ENCODE measurements around the gene S100A16.

DNA sequence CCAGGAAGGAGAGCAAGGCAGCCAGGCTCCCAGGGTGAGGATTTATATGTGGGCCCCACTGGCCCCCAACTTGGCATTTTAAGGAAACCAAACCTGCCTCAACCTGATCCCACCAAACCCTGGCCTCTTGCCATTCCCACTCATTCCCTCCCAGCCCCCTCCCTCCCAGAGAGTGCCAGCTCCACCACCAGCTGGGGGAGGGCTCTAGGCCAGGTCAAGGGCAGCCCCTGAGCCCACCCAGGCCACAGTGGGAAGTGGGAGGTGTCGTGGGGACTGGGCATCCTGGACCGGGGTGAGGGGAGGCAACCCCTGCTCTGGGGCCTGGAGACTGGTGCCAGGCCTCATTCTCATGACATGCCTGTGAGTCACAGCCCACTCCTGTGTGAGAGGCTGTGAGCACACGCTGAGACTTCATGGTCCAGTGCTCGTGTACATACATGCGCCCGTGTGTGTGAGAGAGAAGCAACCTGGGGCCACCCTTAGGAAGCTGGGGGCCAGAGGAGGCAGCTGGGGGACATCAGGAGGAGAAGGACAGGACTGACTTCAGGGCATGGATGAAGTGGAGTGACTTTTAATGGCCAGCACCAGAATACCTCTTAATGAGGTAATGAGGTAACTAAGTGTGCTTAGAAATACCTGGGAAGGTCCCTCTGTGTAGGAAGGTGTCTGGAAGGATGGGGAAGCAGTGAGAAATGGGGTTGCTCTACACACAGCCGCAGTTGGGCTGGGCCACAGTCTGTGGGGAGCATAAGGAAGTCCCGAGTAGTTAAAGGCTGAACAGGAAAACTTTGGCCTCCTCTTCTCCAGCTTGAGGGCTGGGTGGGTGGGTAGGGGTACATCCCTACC is 47.2 kb downstream of the S100A16 start, which contains the start of gene S100A2:
- TF ChIP-seq FOXP2 (optimal IDR thresholded peaks at IDR 0.05; ENCODE audit: control extremely low read depth, extremely low read length, insufficient read depth): no peak
- TF ChIP-seq EZH2 (IDR thresholded peaks at IDR 0.05): no peak
